NB4 (cell line): ENCODE results near the gene VGLL4.

Experiments
- DNase-seq: peaks from one replicate; pipeline ENCODE4 v3.0.0; 2010; ENCODE audit warnings: low read depth
- H3K4me3 ChIP-seq: one replicate; pipeline ENCODE4 v1.5.1; 2011; ENCODE audit warnings: mild to moderate bottlenecking, low read depth, low read length, moderate library complexity
- CTCF ChIP-seq: IDR thresholded peaks from one replicate; pipeline ENCODE4 v1.5.1; 2012; ENCODE audit warnings: low read depth, low read length
- MAX ChIP-seq: IDR thresholded peaks from 2 replicates; pipeline ENCODE4 v1.6.1; 2011; ENCODE audit warnings: low read depth, low read length
- MYC ChIP-seq: IDR thresholded peaks from 2 replicates; pipeline ENCODE4 v1.6.1; 2011; ENCODE audit warnings: low read depth, low read length
- POLR2A ChIP-seq: IDR thresholded peaks from 2 replicates; pipeline ENCODE4 v1.6.1; 2011; ENCODE audit warnings: mild to moderate bottlenecking; ENCODE audit not compliant: insufficient read length; ENCODE audit errors: extremely low read depth

The VGLL4 gene

GRCh38 chr3:11591391-11592282 lies 52.1 kb downstream of the VGLL4 start:
- DNase-seq, result no peak
- TF ChIP-seq CTCF (no peak), MAX (no peak), MYC (no peak), POLR2A (no peak)
- no peak overlapping the region for H3K4me3 ChIP-seq

GRCh38 chr3:11591002-11591355 lies 52.7 kb downstream of the VGLL4 start:
- no peak overlapping the region for H3K4me3 ChIP-seq
- no peak for DNase-seq
- TF ChIP-seq MAX (no peak), POLR2A (no peak), CTCF (no peak)

GRCh38 chr3:11589706-11590105 lies 54.0 kb downstream of the VGLL4 start:
- H3K4me3 ChIP-seq, result no peak overlapping the region
- TF ChIP-seq MAX (no peak), CTCF (no peak), MYC (no peak), POLR2A (no peak)
- no peak for DNase-seq

- no peak for TF ChIP-seq CTCF
- no peak for TF ChIP-seq MYC
- TF ChIP-seq MAX, result no peak
- TF ChIP-seq POLR2A, result no peak
- DNase-seq, result no peak
These were observed 55.0 kb downstream of the VGLL4 start for GRCh38 chr3:11588755-11589154.

GRCh38 chr3:11588338-11588737 lies 55.4 kb downstream of the VGLL4 start:
- no peak overlapping the region for H3K4me3 ChIP-seq
- TF ChIP-seq MAX, result no peak
- TF ChIP-seq CTCF, result no peak
- TF ChIP-seq MYC, result no peak
- TF ChIP-seq POLR2A, result no peak
- DNase-seq, result no peak

More at GRCh38 chr3:11588755-11589154, 55.0 kb downstream of the VGLL4 start:
- no peak overlapping the region for H3K4me3 ChIP-seq
